Sigmoid colon (tissue), 7 donors: Measurements from ENCODE around the gene TNC. TPM values are rescaled to one million over a fixed set of nuclear protein-coding genes. Genes with fewer than 3 reads are reported as not detected.
A peak's percentile ranks its signal among the peaks of the same experiment; 100 is the strongest.

ENCODE experiments used
- DNase-seq: peaks from one replicate; pipeline ENCODE4 v3.0.0-alpha.2; 2019
- H3K27ac ChIP-seq, 4 donors: fragments of 200-600 bp; sonication (generic); one replicate each; pipeline ENCODE4 v1.5.1; 2016 to 2019; ENCODE audit warnings: mild to moderate bottlenecking in 1 of 4
- H3K27me3 ChIP-seq, 3 donors: fragments of 200-600 bp; sonication (generic); one replicate each; pipeline ENCODE4 v1.5.1; 2019; ENCODE audit warnings: mild to moderate bottlenecking in 1 of 3
- H3K36me3 ChIP-seq, 4 donors: fragments of 200-600 bp; sonication (generic); one replicate each; pipeline ENCODE4 v1.5.1; 2016 to 2019
- H3K4me1 ChIP-seq, 4 donors: fragments of 200-600 bp; sonication (generic); one replicate each; pipeline ENCODE4 v1.5.1; 2017 to 2019
- H3K4me3 ChIP-seq, 4 donors: fragments of 200-600 bp; sonication (generic); one replicate each; pipeline ENCODE4 v1.5.1; 2017 to 2019; ENCODE audit warnings: mild to moderate bottlenecking in 2 of 4, moderate library complexity in 1 of 4
- H3K9me3 ChIP-seq, 4 donors: fragments of 200-600 bp in 3 of 4; sonication (generic) in 3 of 4; one replicate each; pipeline versions ENCODE4 v1.5.1 to v1.6.1; 2013 to 2019
- CTCF ChIP-seq, 4 experiments: fragments of 450-650 bp in 3 of 4; fragments of 200-600 bp in 1 of 4; IDR thresholded peaks; one replicate each; pipeline ENCODE4 v1.5.1; 2016 to 2019; ENCODE audit warnings: antibody characterized with exemption in 4 of 4, mild to moderate bottlenecking in 3 of 4, moderate library complexity in 2 of 4
- EP300 ChIP-seq, 4 donors: sonication (generic); formaldehyde crosslinking; IDR thresholded peaks; one replicate each; pipeline ENCODE4 v1.6.1; 2017; ENCODE audit warnings: antibody characterized with exemption in 4 of 4
- POLR2A ChIP-seq, 2 donors: fragments of 450-650 bp; IDR thresholded peaks; one replicate each; pipeline ENCODE4 v1.6.1; 2016; ENCODE audit warnings: antibody characterized with exemption in 2 of 2, mild to moderate bottlenecking in 2 of 2, moderate library complexity in 2 of 2
- POLR2AphosphoS5 ChIP-seq, 4 donors: sonication (generic); formaldehyde crosslinking; IDR thresholded peaks; one replicate each; pipeline ENCODE4 v1.6.1; 2017; ENCODE audit warnings: antibody characterized with exemption in 4 of 4
- WGBS, 2 donors: extraction: QIAGEN DNeasy Blood & Tissue Kit; methylation state at CpG; one replicate each; pipeline ENCODE4 v1.1.7; 2013; 5-methylcytosine and 5-hydroxymethylcytosine counted together
- intact Hi-C: fragments of 100-400 bp; cut with DNase I; formaldehyde crosslinking; loops from one replicate; pipeline ENCODE4 v1.15.1; 2023
- polyA plus RNA-seq, 3 donors: library from polyadenylated mRNA; stranded (reverse); fragments of 200-250 nt; gene quantifications; one replicate each; pipeline ENCODE4 v1.2.3, GENCODE V29; 2013
- total RNA-seq, 4 donors: library from RNA; depleted of rRNA; stranded (reverse); fragments of >200 nt; gene quantifications; one replicate each; pipeline ENCODE4 v1.1.0, GENCODE V29; 2016
- donor health status: healthy with polysubstance abuse.
- donor health status: Bipolar disorder and iron deficiency.
- donor health status: healthy.

The TNC gene
- total and polyA plus RNA-seq, 7 donors = 0.69 to 742 (median 127) TPM

- WGBS, 2 donors = 88 to 90% methylated on average over 2 of the region's 2 CpGs
- Histone ChIP-seq H3K27me3 (no peaks in the 10 kb centered on the region), H3K9me3 (no peaks in the 10 kb centered on the region), H3K4me3 (no peak overlapping the region), H3K27ac (peak overlapping the region in 3 of 4 donors; percentile 52 to 74 (median 63)), H3K4me1 (peaks cover 0 to 87% (median 74%) of the 10 kb centered on the region in 4 donors), H3K36me3 (peaks cover 4 to 30% (median 18%) of the 10 kb centered on the region in 4 donors)
- TF ChIP-seq CTCF (IDR thresholded peaks at IDR 0.05) (no peak), POLR2AphosphoS5 (IDR thresholded peaks at IDR 0.05) (peak in 1 of 4 donors; percentile 6)
- DNase-seq = no peak
- intact Hi-C loops = no loop called here
Measured at GRCh38 chr9:115093520-115093919, 24.4 kb downstream of the TNC start.

- no peak for TF ChIP-seq POLR2A (IDR thresholded peaks at IDR 0.05)
- no peak for TF ChIP-seq CTCF (IDR thresholded peaks at IDR 0.05)
- no peak for TF ChIP-seq EP300 (IDR thresholded peaks at IDR 0.05)
- TF ChIP-seq POLR2AphosphoS5 (IDR thresholded peaks at IDR 0.05) = peak in 1 of 4 donors; percentile 25
- H3K27me3 ChIP-seq = no peaks in the 10 kb centered on the region
- H3K4me1 ChIP-seq = peaks cover 0 to 85% (median 72%) of the 10 kb centered on the region in 4 donors
- WGBS, 2 donors = 92 to 95% methylated on average over 9 of the region's 9 CpGs
- H3K27ac ChIP-seq = peak overlapping the region in 3 of 4 donors; percentile 57 to 74 (median 63)
- H3K4me3 ChIP-seq = no peak overlapping the region
- intact Hi-C loops = no loop called here
- H3K9me3 ChIP-seq = no peaks in the 10 kb centered on the region
- peaks cover 8 to 58% (median 39%) of the 10 kb centered on the region in 4 donors for H3K36me3 ChIP-seq
- DNase-seq = no peak
Measured at GRCh38 chr9:115090486-115090885, 27.5 kb downstream of the TNC start.

- intact Hi-C loops = no loop called here
- Histone ChIP-seq H3K4me1 (peaks cover 0 to 79% (median 62%) of the 10 kb centered on the region in 4 donors), H3K9me3 (no peaks in the 10 kb centered on the region), H3K4me3 (no peak overlapping the region), H3K36me3 (peaks cover 8 to 75% (median 49%) of the 10 kb centered on the region in 4 donors), H3K27me3 (no peaks in the 10 kb centered on the region), H3K27ac (peak overlapping the region in 3 of 4 donors; percentile 57 to 74 (median 63))
- 90 to 93% methylated on average over 1 of the region's 1 CpG for WGBS, 2 donors
- peak in 3 of 4 donors; percentile 47 to 64 (median 47) for TF ChIP-seq POLR2AphosphoS5 (IDR thresholded peaks at IDR 0.05)
- no peak for TF ChIP-seq POLR2A (IDR thresholded peaks at IDR 0.05)
- no peak for DNase-seq
Measured at GRCh38 chr9:115088860-115089259, 29.1 kb downstream of the TNC start.

GRCh38 chr9:115086886-115087285, 31.1 kb downstream of the TNC start:
- Histone ChIP-seq H3K27ac (peak overlapping the region in 3 of 4 donors; percentile 55 to 74 (median 64)), H3K4me3 (no peak overlapping the region), H3K36me3 (peaks cover 18 to 94% (median 67%) of the 10 kb centered on the region in 4 donors), H3K9me3 (no peaks in the 10 kb centered on the region), H3K4me1 (peaks cover 0 to 73% (median 50%) of the 10 kb centered on the region in 4 donors), H3K27me3 (no peaks in the 10 kb centered on the region)
- intact Hi-C loops = no loop called here
- TF ChIP-seq CTCF (IDR thresholded peaks at IDR 0.05) (no peak), POLR2AphosphoS5 (IDR thresholded peaks at IDR 0.05) (peak in 1 of 4 donors; percentile 23)
- no peak for DNase-seq
- 95 to 96% methylated on average over 20 of the region's 20 CpGs for WGBS, 2 donors

- Histone ChIP-seq H3K4me3 (no peak overlapping the region), H3K27ac (peak overlapping the region in 3 of 4 donors; percentile 55 to 74 (median 64)), H3K4me1 (peaks cover 0 to 73% (median 48%) of the 10 kb centered on the region in 4 donors), H3K27me3 (no peaks in the 10 kb centered on the region), H3K9me3 (no peaks in the 10 kb centered on the region), H3K36me3 (peaks cover 21 to 97% (median 71%) of the 10 kb centered on the region in 4 donors)
- intact Hi-C loops = no loop called here
- WGBS, 2 donors = 95% methylated on average over 19 of the region's 19 CpGs
- DNase-seq = no peak
- TF ChIP-seq EP300 (IDR thresholded peaks at IDR 0.05) (no peak), POLR2A (IDR thresholded peaks at IDR 0.05) (no peak), POLR2AphosphoS5 (IDR thresholded peaks at IDR 0.05) (peak in 2 of 4 donors; percentile 4 to 20)
Measured at GRCh38 chr9:115086461-115086860, 31.5 kb downstream of the TNC start.
